HG03039 (cell line): ENCODE data around the gene NKAIN2.

Experiments used
- ATAC-seq: cut with Tn5 transposase; IDR thresholded peaks from one replicate; pipeline ENCODE4 v1.9.1; 2021; ENCODE audit warnings: mild to moderate bottlenecking, moderate library complexity; ENCODE audit not compliant: unreplicated experiment

The NKAIN2 gene

GRCh38 chr6:124470803-124471202 is 667.1 kb downstream of the NKAIN2 start:
- no peak for ATAC-seq

- ATAC-seq, result no peak
These were observed 671.5 kb downstream of the NKAIN2 start for GRCh38 chr6:124475176-124475575.

- ATAC-seq, result no peak
These were observed 675.2 kb downstream of the NKAIN2 start for GRCh38 chr6:124478906-124479305.

- no peak for ATAC-seq
These were observed 676.3 kb downstream of the NKAIN2 start for GRCh38 chr6:124479991-124480430.

- no peak for ATAC-seq
These were observed 678.4 kb downstream of the NKAIN2 start for GRCh38 chr6:124482071-124482491.

- no peak for ATAC-seq
These were observed 684.2 kb downstream of the NKAIN2 start for GRCh38 chr6:124487623-124488431.

GRCh38 chr6:124490122-124490521 is 686.5 kb downstream of the NKAIN2 start:
- no peak for ATAC-seq

- no peak for ATAC-seq
These were observed 689.6 kb downstream of the NKAIN2 start for GRCh38 chr6:124493259-124493658.

GRCh38 chr6:124494956-124495664 is 691.4 kb downstream of the NKAIN2 start:
- no peak for ATAC-seq

- ATAC-seq, result no peak
These were observed 692.1 kb downstream of the NKAIN2 start for GRCh38 chr6:124495665-124496190.

GRCh38 chr6:124496334-124496733 is 692.7 kb downstream of the NKAIN2 start:
- ATAC-seq, result no peak

GRCh38 chr6:124512431-124512830 is 708.8 kb downstream of the NKAIN2 start:
- no peak for ATAC-seq

- no peak for ATAC-seq
These were observed 713.7 kb downstream of the NKAIN2 start for GRCh38 chr6:124517339-124517738.

- ATAC-seq, result no peak
These were observed 716.8 kb downstream of the NKAIN2 start for GRCh38 chr6:124520514-124520913.

GRCh38 chr6:124522335-124522734 is 718.7 kb downstream of the NKAIN2 start:
- no peak for ATAC-seq

GRCh38 chr6:124524491-124525200 is 721.0 kb downstream of the NKAIN2 start:
- no peak for ATAC-seq

- ATAC-seq, result no peak
These were observed 727.3 kb downstream of the NKAIN2 start for GRCh38 chr6:124530926-124531325.

GRCh38 chr6:124535299-124535698 is 731.6 kb downstream of the NKAIN2 start:
- ATAC-seq, result no peak

- no peak for ATAC-seq
These were observed 732.1 kb downstream of the NKAIN2 start for GRCh38 chr6:124535746-124536145.

- ATAC-seq, result no peak
These were observed 732.6 kb downstream of the NKAIN2 start for GRCh38 chr6:124536157-124536841.

- no peak for ATAC-seq
These were observed 733.2 kb downstream of the NKAIN2 start for GRCh38 chr6:124536842-124537191.
